Right lobe of liver (tissue), 4 donors: ENCODE measurements around the gene UCP2.

Experiments used
- POLR2A ChIP-seq: fragments of 450-650 bp; IDR thresholded peaks from one replicate; pipeline ENCODE4 v1.6.1; 2017; ENCODE audit warnings: antibody characterized with exemption, mild to moderate bottlenecking
- TF ChIP-seq, protein P1 (sequence below), 4 donors: fragments of 200-600 bp in 3 of 4; fragments of 450-650 bp in 1 of 4; IDR thresholded peaks; one replicate each; pipeline versions ENCODE4 v1.5.1 to v1.8.0; 2016 to 2022; ENCODE audit warnings: antibody characterized with exemption in 4 of 4, mild to moderate bottlenecking in 2 of 4
- donor health status: DM: no; HTN: no; CAD: no.
- donor health status: DM: no; HTN: no; CAD: no.
- donor health status: DM: no; HTN: yes; CAD: no.

GRCh38 chr11:73939096-73939495 is 43.5 kb downstream of the UCP2 start:
- TF ChIP-seq, protein P1, sequence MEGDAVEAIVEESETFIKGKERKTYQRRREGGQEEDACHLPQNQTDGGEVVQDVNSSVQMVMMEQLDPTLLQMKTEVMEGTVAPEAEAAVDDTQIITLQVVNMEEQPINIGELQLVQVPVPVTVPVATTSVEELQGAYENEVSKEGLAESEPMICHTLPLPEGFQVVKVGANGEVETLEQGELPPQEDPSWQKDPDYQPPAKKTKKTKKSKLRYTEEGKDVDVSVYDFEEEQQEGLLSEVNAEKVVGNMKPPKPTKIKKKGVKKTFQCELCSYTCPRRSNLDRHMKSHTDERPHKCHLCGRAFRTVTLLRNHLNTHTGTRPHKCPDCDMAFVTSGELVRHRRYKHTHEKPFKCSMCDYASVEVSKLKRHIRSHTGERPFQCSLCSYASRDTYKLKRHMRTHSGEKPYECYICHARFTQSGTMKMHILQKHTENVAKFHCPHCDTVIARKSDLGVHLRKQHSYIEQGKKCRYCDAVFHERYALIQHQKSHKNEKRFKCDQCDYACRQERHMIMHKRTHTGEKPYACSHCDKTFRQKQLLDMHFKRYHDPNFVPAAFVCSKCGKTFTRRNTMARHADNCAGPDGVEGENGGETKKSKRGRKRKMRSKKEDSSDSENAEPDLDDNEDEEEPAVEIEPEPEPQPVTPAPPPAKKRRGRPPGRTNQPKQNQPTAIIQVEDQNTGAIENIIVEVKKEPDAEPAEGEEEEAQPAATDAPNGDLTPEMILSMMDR (IDR thresholded peaks at IDR 0.05), result no peak
- TF ChIP-seq POLR2A, result no peak
